Stomach smooth muscle (tissue), 2 donors: ENCODE data around the gene FAM78A.

Experiments
- H3K27ac ChIP-seq: one replicate; pipeline ENCODE4 v1.7.0; 2013; ENCODE audit warnings: mild to moderate bottlenecking, low read length, inconsistent platforms
- H3K27me3 ChIP-seq, 2 donors: one replicate each; pipeline ENCODE4 v1.7.0; 2013; ENCODE audit warnings: low read length in 2 of 2; ENCODE audit not compliant: insufficient read depth in 2 of 2, control insufficient read depth in 1 of 2
- H3K36me3 ChIP-seq, 2 donors: one replicate each; pipeline ENCODE4 v1.7.0; 2013; ENCODE audit warnings: low read length in 2 of 2; ENCODE audit not compliant: control insufficient read depth in 2 of 2, insufficient read depth in 2 of 2
- H3K4me1 ChIP-seq: one replicate; pipeline ENCODE4 v1.7.0; 2013; ENCODE audit warnings: low read length; ENCODE audit not compliant: control insufficient read depth, insufficient read depth
- H3K4me3 ChIP-seq, 2 donors: one replicate each; pipeline ENCODE4 v1.7.0; 2013; ENCODE audit warnings: low read length in 2 of 2
- H3K9ac ChIP-seq, 2 donors: one replicate each; pipeline ENCODE4 v1.7.0; 2013; ENCODE audit warnings: low read length in 2 of 2, mild to moderate bottlenecking in 1 of 2
- H3K9me3 ChIP-seq, 2 donors: one replicate each; pipeline ENCODE4 v1.7.0; 2013; ENCODE audit warnings: low read length in 2 of 2; ENCODE audit not compliant: control insufficient read depth in 2 of 2
- donor health status: healthy.
- donor health status: Pancreatic carcinoma.

The FAM78A gene

GRCh38 chr9:131310833-131311554 is 34.7 kb upstream of the FAM78A start:
- Histone ChIP-seq H3K36me3 (no peaks in the 10 kb centered on the region), H3K9me3 (no peaks in the 10 kb centered on the region), H3K27ac (no peak overlapping the region), H3K4me1 (no peaks in the 10 kb centered on the region), H3K27me3 (peaks cover 0 to 2% of the 10 kb centered on the region in 2 donors), H3K9ac (no peak overlapping the region), H3K4me3 (no peak overlapping the region)

- Histone ChIP-seq H3K9ac (no peak overlapping the region), H3K27ac (no peak overlapping the region), H3K4me3 (no peak overlapping the region), H3K9me3 (no peaks in the 10 kb centered on the region), H3K27me3 (peaks cover 0 to 2% of the 10 kb centered on the region in 2 donors), H3K36me3 (no peaks in the 10 kb centered on the region), H3K4me1 (no peaks in the 10 kb centered on the region)
Observed at GRCh38 chr9:131309530-131310276, 33.4 kb upstream of the FAM78A start.

GRCh38 chr9:131308906-131309529 is 32.7 kb upstream of the FAM78A start:
- H3K9me3 ChIP-seq = no peaks in the 10 kb centered on the region
- H3K4me3 ChIP-seq = no peak overlapping the region
- no peak overlapping the region for H3K9ac ChIP-seq
- no peak overlapping the region for H3K27ac ChIP-seq
- peaks cover 0 to 2% of the 10 kb centered on the region in 2 donors for H3K27me3 ChIP-seq
- H3K36me3 ChIP-seq = no peaks in the 10 kb centered on the region
- H3K4me1 ChIP-seq = no peaks in the 10 kb centered on the region

- no peaks in the 10 kb centered on the region for H3K4me1 ChIP-seq
- no peak overlapping the region for H3K4me3 ChIP-seq
- H3K9me3 ChIP-seq = no peaks in the 10 kb centered on the region
- no peaks in the 10 kb centered on the region for H3K36me3 ChIP-seq
- H3K27me3 ChIP-seq = peaks cover 0 to 2% of the 10 kb centered on the region in 2 donors
- H3K9ac ChIP-seq = no peak overlapping the region
- H3K27ac ChIP-seq = no peak overlapping the region
Observed at GRCh38 chr9:131308452-131308851, 32.1 kb upstream of the FAM78A start.

- Histone ChIP-seq H3K9me3 (no peaks in the 10 kb centered on the region), H3K27ac (no peak overlapping the region), H3K4me1 (no peaks in the 10 kb centered on the region), H3K27me3 (peaks cover 0 to 2% of the 10 kb centered on the region in 2 donors), H3K9ac (no peak overlapping the region), H3K4me3 (no peak overlapping the region), H3K36me3 (no peaks in the 10 kb centered on the region)
Observed at GRCh38 chr9:131307974-131308373, 31.7 kb upstream of the FAM78A start.

- H3K9ac ChIP-seq = no peak overlapping the region
- H3K9me3 ChIP-seq = no peaks in the 10 kb centered on the region
- H3K36me3 ChIP-seq = no peaks in the 10 kb centered on the region
- no peak overlapping the region for H3K4me3 ChIP-seq
- no peak overlapping the region for H3K27ac ChIP-seq
- peaks cover 0 to 2% of the 10 kb centered on the region in 2 donors for H3K27me3 ChIP-seq
- H3K4me1 ChIP-seq = no peaks in the 10 kb centered on the region
Observed at GRCh38 chr9:131306397-131307004, 30.2 kb upstream of the FAM78A start.

GRCh38 chr9:131304676-131305355 is 28.5 kb upstream of the FAM78A start:
- no peaks in the 10 kb centered on the region for H3K9me3 ChIP-seq
- no peaks in the 10 kb centered on the region for H3K27me3 ChIP-seq
- H3K9ac ChIP-seq = no peak overlapping the region
- no peak overlapping the region for H3K4me3 ChIP-seq
- H3K4me1 ChIP-seq = no peaks in the 10 kb centered on the region
- no peak overlapping the region for H3K27ac ChIP-seq
- no peaks in the 10 kb centered on the region for H3K36me3 ChIP-seq

- H3K27ac ChIP-seq = no peak overlapping the region
- H3K9me3 ChIP-seq = no peaks in the 10 kb centered on the region
- H3K4me3 ChIP-seq = no peak overlapping the region
- no peak overlapping the region for H3K9ac ChIP-seq
- H3K27me3 ChIP-seq = no peaks in the 10 kb centered on the region
- no peaks in the 10 kb centered on the region for H3K36me3 ChIP-seq
- H3K4me1 ChIP-seq = no peaks in the 10 kb centered on the region
Observed at GRCh38 chr9:131303381-131304321, 27.3 kb upstream of the FAM78A start.

- Histone ChIP-seq H3K27me3 (no peaks in the 10 kb centered on the region), H3K9me3 (no peaks in the 10 kb centered on the region), H3K4me3 (no peak overlapping the region), H3K9ac (no peak overlapping the region), H3K36me3 (no peaks in the 10 kb centered on the region), H3K4me1 (no peaks in the 10 kb centered on the region), H3K27ac (no peak overlapping the region)
Observed at GRCh38 chr9:131302244-131303075, 26.1 kb upstream of the FAM78A start.
